Measurements from ENCODE around the gene PSORS1C2. TPM values are rescaled to one million over a fixed set of nuclear protein-coding genes. Genes with fewer than 3 reads are reported as not detected.

Gene PSORS1C2
- total RNA-seq, 4 donors from 2014 or later = not detected

DNA sequence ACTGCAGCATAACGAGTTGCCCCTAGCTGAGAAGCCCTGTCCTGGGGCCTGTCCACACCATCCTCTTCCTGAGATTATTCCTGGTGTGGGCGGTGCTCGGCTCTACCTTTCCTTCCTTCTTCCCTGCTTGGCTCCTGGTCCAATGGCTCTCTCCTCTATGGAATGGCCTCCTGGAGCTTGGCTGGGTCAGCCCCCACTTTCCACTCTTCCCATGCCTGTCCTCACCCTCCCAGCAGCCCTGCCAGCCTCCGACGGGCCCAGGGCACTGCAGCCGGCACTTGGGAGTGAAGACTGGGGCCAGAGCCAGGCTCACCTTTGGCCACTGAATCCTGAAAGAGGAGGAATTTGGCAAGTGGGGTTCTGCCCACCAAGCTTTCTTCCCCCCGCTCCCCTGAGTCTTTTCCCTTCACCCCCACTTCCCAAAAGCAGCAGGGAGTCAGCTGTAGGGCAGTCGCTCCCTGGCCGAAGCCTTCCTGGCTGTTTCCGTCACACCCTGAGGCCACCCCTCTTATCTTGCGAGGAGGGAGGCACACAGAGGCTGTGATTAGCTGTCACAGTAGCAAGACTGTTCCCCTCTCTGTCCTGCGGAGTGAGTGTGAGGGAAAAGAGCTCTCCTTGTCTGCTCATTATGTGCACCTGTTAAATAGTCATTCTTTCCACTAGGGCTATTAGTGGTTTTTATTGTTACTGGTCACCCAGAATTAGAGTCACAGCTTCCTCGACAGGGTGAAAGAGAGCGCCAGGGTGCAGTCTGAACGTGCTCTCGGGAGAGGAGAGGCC is 12.3 kb downstream of the PSORS1C2 start:
- DNase-seq = no peak
- Histone ChIP-seq H3K9me3 (no peaks in the 10 kb centered on the region), H3K27me3 (no peaks in the 10 kb centered on the region), H3K27ac (peak overlapping the region in 2 of 3 donors; percentile 36 to 63), H3K4me1 (peaks cover 11 to 43% of the 10 kb centered on the region in 2 donors), H3K36me3 (no peaks in the 10 kb centered on the region), H3K4me3 (replicated peaks in 1 of 3) (no peak overlapping the region)
- intact Hi-C loops (cut with DNase I) = no loop called here
- TF ChIP-seq CTCF (IDR thresholded peaks at IDR 0.05) (no peak), POLR2A (IDR thresholded peaks at IDR 0.05) (no peak)
- WGBS, 2 donors = 72 to 78% methylated on average over 16 of the region's 16 CpGs

DNA sequence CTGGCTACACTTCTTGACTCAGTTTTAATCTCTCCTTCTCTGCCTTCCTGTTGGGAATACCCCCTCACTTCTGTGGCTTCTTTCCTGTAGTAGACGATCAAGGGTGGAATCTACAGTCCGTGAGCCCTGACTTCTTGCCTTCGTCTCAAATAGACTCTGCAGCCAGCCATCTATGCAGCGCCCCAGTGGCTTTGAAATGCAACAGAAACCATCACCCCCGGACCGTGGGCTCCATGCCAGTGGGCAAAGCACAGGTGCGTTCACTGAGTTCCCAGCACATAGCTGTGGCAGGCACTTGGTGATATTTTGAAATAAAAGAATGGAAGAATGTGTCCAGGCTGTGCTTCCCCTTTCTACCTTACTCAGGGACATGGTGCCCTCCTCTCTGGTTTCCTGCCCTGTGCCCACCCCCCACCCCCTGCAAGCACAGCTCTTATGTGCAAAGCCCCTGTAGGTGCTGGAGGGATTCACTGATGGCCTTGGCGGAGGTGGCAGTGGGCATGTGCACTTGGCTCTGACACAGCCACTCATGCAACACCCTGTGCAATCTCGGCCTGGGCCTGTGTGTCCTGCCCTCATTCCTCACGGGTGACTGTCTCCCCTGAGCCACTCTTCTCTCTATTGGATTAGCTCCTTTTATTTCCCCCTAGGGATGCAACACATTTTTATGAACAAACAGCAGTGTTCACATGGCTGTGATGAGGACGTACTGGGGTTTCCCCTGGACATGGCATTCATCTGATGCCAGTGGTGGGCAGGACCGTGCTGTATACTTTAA is 13.1 kb downstream of the PSORS1C2 start:
- 50 to 58% methylated on average over 12 of the region's 12 CpGs for WGBS, 2 donors
- peak overlapping the region in 2 of 3 donors; percentile 36 to 63 for H3K27ac ChIP-seq
- no peaks in the 10 kb centered on the region for H3K9me3 ChIP-seq
- no peaks in the 10 kb centered on the region for H3K27me3 ChIP-seq
- H3K36me3 ChIP-seq = no peaks in the 10 kb centered on the region
- peaks cover 11 to 43% of the 10 kb centered on the region in 2 donors for H3K4me1 ChIP-seq
- intact Hi-C loops (cut with DNase I) = no loop called here
- peak; percentile 56 to 80 for DNase-seq
- no peak overlapping the region for H3K4me3 ChIP-seq (replicated peaks in 1 of 3)
- TF ChIP-seq CTCF (IDR thresholded peaks at IDR 0.05) (no peak), POLR2A (IDR thresholded peaks at IDR 0.05) (no peak)

DNA sequence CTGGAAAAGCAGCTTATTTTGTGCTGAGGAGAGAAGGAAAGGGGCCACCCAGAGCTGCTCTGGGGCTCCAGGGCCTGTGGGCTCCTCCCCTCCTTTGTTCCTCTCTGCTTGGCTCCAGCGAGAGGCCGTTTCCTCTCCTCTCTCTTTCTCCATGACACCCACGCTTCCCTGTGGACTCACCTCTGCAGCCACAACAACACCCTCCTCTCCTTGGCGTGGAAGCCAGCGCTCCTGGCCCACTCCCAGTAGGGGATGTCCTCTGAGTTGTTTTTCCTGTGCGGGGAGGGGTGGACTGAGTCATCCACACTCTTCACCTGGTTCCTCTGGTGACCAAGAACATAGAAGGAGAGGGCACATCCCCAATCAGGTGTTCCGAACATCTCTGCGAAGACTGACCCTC is 13.7 kb downstream of the PSORS1C2 start:
- intact Hi-C loops (cut with DNase I) = no loop called here
- H3K36me3 ChIP-seq = no peaks in the 10 kb centered on the region
- DNase-seq = peak; percentile 82 to 91
- peak overlapping the region; percentile 33 to 63 (median 52) for H3K27ac ChIP-seq
- H3K27me3 ChIP-seq = no peaks in the 10 kb centered on the region
- no peak overlapping the region for H3K4me3 ChIP-seq (replicated peaks in 1 of 3)
- TF ChIP-seq POLR2A (IDR thresholded peaks at IDR 0.05) = no peak
- no peak for TF ChIP-seq CTCF (IDR thresholded peaks at IDR 0.05)
- H3K9me3 ChIP-seq = no peaks in the 10 kb centered on the region
- H3K4me1 ChIP-seq = peaks cover 11 to 46% of the 10 kb centered on the region in 2 donors
- 33 to 43% methylated on average over 8 of the region's 8 CpGs for WGBS, 2 donors

DNA sequence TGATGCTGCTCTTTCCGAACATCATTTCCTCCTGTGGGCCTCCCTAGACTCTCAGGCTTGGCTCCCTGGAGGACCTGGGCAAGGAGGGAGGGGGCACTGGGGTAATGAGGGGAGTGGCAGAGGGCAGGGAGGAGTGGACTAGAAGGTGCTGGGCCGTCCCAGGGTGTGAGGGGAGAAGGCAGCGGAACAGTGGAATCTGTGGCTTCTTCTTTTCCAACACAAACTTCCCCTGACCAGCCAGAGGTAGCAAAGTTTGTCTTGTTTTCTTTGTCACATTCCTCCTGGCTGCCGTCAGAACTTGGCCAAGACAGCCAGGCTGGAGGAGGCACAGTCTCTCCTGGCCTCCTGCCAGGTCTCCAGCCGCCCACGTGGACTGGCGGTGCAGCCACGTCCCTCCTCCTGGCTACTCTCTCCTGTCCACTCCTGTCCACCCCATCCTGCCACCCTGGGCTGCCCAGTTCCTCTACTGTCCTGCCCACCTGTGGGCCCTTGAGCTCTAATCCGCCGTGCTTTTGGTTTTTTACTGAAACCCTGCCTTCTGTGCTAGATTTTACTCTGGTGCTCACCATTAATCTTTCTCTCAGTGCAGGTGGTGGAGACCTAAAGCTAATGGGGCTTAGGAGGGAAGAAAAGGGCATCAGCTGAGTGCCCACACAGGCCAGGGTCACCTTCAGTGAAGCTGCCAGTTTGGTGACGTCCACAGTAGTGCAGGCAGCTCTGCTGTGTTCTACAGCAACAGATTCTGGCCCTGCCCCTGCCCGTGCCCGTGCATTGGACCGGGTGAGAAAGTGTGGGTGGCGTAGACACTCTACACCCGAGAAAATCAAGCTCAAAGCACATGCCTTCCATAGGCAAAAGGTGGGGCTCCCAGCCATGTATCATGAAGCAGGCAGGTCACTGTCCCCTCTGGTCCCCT is 15.8 kb downstream of the PSORS1C2 start:
- TF ChIP-seq CTCF (IDR thresholded peaks at IDR 0.05) (no peak), POLR2A (IDR thresholded peaks at IDR 0.05) (no peak)
- no peak overlapping the region for H3K4me3 ChIP-seq (replicated peaks in 1 of 3)
- no peaks in the 10 kb centered on the region for H3K27me3 ChIP-seq
- H3K27ac ChIP-seq = peak overlapping the region; percentile 37 to 57 (median 44)
- WGBS, 2 donors = 32 to 35% methylated on average over 16 of the region's 16 CpGs
- intact Hi-C loops (cut with DNase I) = no loop called here
- DNase-seq = peak; percentile 94 to 97
- H3K36me3 ChIP-seq = no peaks in the 10 kb centered on the region
- H3K4me1 ChIP-seq = peaks cover 11 to 46% of the 10 kb centered on the region in 2 donors
- no peaks in the 10 kb centered on the region for H3K9me3 ChIP-seq
